HG02884 (cell line): Measurements from ENCODE around the gene WDR31.
"Not testable (repeated sequence)": the region's sequence is repeated elsewhere in the genome, so short reads cannot be mapped to it uniquely, and the experiment has no call there.

Source experiments
- ATAC-seq: cut with Tn5 transposase; IDR thresholded peaks from one replicate; pipeline ENCODE4 v1.9.1; 2021; ENCODE audit warnings: mild to moderate bottlenecking, moderate library complexity; ENCODE audit not compliant: unreplicated experiment

Gene WDR31

DNA sequence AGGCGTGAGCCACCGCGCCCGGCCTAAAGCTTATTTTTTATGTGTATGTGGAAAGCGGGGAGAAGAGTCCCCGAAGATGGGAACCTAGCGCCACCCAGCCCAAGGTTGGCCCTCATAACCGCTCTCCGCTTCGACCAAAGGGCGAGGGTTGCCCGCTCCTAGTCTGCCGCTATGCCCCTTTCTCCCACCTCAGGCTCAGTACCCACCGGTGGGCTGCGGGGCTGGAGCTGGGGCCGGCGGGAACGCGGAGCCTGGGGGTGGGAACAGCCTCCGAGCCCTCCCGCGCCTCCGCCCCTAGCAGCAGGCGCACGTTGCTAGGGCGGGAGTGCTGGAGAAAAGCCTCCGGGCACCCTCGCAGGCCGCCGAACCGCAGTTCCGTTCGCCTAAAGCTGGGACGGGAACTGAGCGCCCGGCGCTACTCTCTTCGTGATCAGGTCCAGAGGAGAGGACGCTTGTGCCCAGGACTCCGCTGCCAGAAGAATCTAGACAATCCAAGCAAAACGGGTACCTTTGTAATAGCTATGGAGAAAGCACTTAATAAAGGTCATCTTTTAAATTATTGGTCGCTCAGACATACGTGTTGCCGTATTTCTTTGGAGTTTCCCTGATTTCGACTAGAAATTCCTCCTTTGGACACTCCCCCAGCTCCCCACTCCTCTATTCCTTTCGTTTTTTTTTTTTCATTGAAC lies at the start of gene WDR31:
Gene WDR31, minus strand, starts transcription at position 265 of the 689 bp plus-strand sequence. CDS start 8,253 bp downstream, outside the sequence.
- peak; percentile 99 for ATAC-seq

GRCh38 chr9:113389451-113389850 lies 49.4 kb upstream of the WDR31 start:
- ATAC-seq = no peak

- ATAC-seq = no peak
Observed at GRCh38 chr9:113388833-113389232, 48.8 kb upstream of the WDR31 start.

GRCh38 chr9:113387560-113388230 lies 47.6 kb upstream of the WDR31 start:
- ATAC-seq = no peak

DNA sequence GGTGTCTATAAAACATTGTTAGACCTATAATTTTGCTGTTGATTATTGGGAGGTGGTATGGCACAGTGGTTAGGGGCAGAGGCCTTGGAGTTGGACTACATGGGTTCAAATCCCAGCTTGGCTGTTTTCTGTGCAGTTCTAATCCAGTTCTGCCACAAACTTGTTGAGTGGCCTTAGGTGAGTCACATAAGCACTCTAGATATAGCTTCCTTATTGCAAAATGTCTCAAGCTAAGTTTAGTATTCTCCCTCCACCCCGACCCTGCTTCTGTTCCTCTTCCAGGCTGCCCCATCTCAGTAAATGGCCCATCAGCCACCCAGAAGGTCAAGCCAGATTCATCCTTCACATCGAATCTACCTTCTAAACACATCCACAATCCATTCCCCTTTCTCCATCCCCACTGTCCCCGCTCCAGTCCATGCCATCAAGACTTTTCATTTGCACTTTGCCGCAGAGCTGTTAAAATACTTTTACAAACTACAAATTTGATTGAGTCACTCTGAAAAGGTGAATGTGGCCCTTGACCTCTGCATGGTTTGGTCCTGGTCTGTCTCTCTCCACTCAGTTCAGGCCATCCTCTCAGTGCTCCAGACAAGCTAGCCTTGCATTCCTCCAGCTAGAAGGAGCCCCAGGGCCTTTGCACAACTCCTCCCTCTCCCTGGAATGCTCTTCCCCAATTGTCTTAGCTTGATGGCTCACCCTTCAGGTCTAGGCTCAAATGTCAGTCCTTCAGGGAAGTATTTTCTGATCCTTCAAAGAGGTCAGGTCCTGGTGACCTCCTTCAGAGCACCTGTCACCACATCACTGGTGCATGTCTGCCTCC lies 46.7 kb upstream of the WDR31 start:
- no peak for ATAC-seq

GRCh38 chr9:113381909-113382411 lies 41.9 kb upstream of the WDR31 start:
- no peak for ATAC-seq

DNA sequence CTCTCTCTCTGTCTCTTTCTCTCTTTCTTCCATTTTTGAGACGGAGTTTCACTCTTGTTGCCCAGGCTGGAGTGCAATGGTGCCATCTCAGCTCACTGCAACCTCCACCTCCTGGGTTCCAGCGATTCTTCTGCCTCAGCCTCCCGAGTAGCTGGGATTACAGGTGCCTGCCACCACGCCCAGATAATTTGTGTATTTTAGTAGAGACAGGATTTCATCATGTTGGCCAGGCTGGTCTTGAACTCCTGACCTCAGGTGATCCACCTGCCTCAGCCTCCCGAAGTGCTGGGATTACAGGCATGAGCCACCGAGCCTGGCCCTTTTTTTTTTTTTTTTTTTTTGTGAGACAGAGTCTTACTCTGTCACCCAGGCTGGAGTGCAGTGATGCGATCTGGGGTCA lies 41.4 kb upstream of the WDR31 start:
- ATAC-seq = not testable (repeated sequence)

GRCh38 chr9:113380869-113381378 lies 40.8 kb upstream of the WDR31 start:
- ATAC-seq = no peak

- not testable (repeated sequence) for ATAC-seq
Observed at GRCh38 chr9:113379829-113380210, 39.7 kb upstream of the WDR31 start.

DNA sequence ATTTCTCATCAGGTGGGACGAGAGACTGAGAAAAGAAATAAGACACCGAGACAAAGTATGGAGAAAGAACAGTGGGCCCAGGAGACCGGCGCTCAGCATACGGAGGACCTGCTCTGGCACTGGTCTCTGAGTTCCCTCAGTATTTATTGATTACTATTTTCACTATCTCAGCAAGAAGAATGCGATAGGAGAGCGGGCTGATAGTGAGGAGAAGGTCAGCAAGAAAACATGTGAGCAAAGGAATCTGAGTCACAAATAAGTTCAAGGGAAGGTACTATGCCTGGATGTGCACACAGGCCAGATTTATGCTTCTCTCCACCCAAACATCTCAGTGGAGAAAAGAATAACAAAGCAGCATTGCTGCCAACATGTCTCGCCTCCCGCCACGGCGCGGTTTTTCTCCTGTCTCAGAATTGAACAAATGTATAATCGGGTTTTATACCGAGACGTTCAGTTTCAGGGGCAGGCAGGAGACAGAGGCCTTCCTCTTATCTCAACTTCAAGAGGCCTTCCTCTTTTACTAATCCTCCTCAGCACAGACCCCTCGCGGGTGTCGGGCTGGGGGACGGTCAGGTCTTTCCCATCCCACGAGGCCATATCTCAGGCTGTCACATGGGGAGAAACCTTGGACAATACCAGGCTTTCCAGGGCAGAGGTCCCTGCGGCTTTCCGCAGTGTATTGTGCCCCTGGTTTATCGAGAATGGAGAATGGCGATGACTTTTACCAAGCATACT lies 39.2 kb upstream of the WDR31 start:
- not testable (repeated sequence) for ATAC-seq

DNA sequence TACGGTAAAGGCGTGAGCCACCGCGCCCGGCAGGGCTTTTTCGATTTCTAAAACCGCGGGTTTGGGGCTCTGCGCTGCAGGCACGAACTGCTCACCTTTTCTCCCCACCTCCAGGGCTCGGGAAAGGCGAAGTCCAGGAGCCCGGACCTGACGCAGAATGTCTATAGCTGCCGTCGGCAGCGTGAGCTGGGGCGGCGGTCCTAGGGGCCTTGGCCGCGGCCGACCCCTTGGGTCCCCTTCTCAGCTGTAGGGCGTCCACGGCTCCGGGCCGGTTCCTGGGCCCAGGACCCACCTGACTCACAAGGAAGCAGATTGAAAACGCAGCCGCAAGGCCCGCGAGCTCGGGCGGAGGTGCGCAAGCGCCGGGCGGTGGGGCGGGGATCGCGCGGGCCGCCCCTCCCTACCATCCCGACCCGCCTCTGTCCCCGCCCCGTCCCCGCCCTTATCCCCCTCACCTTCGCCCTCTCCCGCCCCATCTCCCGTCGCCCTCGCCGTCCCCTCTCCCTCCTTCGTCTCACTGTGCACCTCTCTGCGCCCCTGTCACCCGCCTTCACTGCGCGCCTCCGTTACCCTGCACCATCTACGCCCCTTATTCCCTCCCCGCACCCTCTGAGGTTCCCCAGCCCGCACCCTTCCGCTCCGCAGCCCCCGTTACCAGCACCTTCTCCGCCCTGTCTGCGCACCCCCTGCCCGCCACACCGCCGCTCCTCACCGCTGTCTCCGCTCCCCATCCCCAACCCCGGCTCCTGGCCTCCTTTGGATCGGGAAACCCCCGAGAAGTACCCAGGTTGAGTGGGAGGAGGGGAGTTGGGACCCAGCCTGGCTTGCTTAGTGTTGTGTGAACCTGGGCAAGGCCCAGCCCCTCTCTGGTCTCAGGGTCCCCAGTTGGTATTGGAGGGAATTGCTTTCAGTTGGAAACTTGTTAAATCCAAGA lies 36.8 kb upstream of the WDR31 start, which contains the start of gene HDHD3:
Gene HDHD3, minus strand, starts transcription at position 353 of the 934 bp plus-strand sequence. CDS start 2,632 bp downstream, outside the sequence.
- ATAC-seq = peak; percentile 72

DNA sequence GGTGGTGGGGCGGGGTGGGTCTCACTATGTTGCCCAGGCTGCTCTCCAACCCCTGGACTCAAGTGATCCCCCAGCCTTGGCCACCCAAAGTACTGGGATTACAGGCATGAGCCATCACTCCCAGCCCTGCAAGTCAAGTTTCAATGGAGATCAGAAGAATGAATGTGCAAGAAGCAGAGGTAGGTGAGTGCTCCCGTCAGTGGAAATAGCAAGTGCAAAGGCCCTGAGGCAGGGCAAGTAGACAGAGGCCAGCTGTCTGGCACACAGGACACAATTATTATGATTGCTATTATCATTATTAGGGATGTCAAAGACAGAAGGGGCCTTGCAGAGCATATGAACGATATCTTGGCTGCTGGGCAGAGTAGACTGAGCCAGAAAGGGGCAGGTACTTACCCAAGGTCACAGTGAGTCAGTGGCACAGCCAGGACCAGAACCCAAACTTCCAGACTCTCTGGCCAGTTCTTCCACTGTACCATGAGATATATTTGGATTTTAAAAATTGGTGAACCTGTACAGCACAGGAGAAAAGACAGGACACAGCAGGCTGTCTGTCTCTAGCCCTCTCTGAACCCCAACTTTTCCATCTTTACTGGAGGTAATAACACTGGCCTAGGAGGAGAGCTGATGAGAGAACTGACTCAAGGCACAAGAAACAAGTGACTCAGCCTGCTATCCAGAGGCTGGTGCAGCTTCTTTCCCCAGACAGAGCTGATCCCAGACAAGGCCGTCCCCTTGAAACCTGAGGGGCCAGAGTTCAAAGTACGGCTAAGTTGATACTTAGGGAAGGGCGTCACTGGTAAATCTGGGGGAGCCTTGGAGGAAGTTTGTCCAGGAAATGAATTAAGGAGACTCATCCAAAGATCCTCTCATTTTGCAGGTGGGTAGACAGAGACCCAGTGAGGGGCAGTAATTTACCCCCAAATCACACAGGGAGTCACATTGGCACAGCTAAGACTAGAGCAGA lies 35.3 kb upstream of the WDR31 start:
- no peak for ATAC-seq

- ATAC-seq = no peak
Observed at GRCh38 chr9:113373676-113374392, 33.8 kb upstream of the WDR31 start.

- no peak for ATAC-seq
Observed at GRCh38 chr9:113373256-113373655, 33.2 kb upstream of the WDR31 start.

DNA sequence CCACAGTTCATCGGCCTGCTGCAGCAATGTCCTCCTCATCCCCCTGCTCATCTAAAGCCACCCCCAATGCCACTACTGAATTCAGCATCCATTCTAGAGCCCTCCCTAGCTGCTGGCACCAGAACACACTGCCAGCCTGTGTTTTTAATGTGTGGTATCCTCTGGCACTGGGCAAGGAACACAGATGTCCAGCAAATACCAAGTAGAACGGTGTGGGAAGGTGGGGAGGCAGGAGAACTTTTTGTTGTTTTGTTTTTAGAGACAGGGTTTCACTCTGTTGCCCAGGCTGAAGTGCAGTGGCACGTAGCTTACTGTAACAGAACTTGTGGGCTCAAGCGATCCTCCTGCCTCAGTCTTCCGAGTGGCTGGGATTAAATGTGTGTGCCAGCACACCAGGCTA lies 32.0 kb upstream of the WDR31 start:
- no peak for ATAC-seq

GRCh38 chr9:113370806-113371325 lies 30.8 kb upstream of the WDR31 start:
- no peak for ATAC-seq

DNA sequence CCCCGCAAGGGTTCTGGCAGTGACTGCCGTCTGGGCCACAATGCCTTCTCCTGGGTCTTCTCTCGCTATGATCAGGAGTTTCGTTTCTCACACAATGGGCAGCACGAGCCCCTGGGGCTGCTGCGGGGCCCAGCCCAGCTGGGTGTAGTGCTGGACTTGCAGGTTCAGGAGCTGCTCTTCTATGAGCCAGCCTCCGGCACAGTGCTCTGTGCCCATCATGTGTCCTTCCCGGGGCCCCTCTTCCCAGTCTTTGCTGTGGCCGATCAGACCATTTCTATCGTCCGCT lies 29.7 kb upstream of the WDR31 start:
- no peak for ATAC-seq
